ENCODE measurements around the gene GAA. TPM values are rescaled to one million over a fixed set of nuclear protein-coding genes. Genes with fewer than 3 reads are reported as not detected.

The GAA gene
- total and polyA plus RNA-seq, 12 donors, result 5.6 to 170 (median 90.5) TPM

- H3K27ac ChIP-seq, result no peak overlapping the region
- no peaks in the 10 kb centered on the region for H3K36me3 ChIP-seq (replicated peaks in 1 of 2)
- H3K4me1 ChIP-seq (replicated peaks in 1 of 2), result no peaks in the 10 kb centered on the region
- no peak for TF ChIP-seq CTCF (IDR thresholded peaks at IDR 0.05)
- no peak for TF ChIP-seq POLR2A (IDR thresholded peaks at IDR 0.05)
- WGBS, 4 donors, result 92 to 97% (median 93%) methylated on average over 9 to 17 of the region's 17 CpGs
- DNase-seq, result peak in 2 of 7 donors; percentile 4 to 6
- H3K27me3 ChIP-seq, result no peaks in the 10 kb centered on the region
- intact Hi-C loops (cut with DNase I), result no loop called here
- H3K4me3 ChIP-seq, result no peak overlapping the region
- H3K9me3 ChIP-seq (replicated peaks in 1 of 3), result no peaks in the 10 kb centered on the region
Measured at GRCh38 chr17:80122026-80122575, 20.7 kb downstream of the GAA start.

GRCh38 chr17:80122926-80123505 lies 21.6 kb downstream of the GAA start:
- peak in 1 of 7 donors; percentile 4 for DNase-seq
- no peak overlapping the region for H3K4me3 ChIP-seq
- no peak overlapping the region for H3K27ac ChIP-seq
- intact Hi-C loops (cut with DNase I), result no loop called here
- no peaks in the 10 kb centered on the region for H3K4me1 ChIP-seq (replicated peaks in 1 of 2)
- no peak for TF ChIP-seq POLR2A (IDR thresholded peaks at IDR 0.05)
- no peak for TF ChIP-seq CTCF (IDR thresholded peaks at IDR 0.05)
- H3K27me3 ChIP-seq, result no peaks in the 10 kb centered on the region
- no peaks in the 10 kb centered on the region for H3K36me3 ChIP-seq (replicated peaks in 1 of 2)
- H3K9me3 ChIP-seq (replicated peaks in 1 of 3), result no peaks in the 10 kb centered on the region
- 78 to 91% (median 83%) methylated on average over 5 to 6 of the region's 6 CpGs for WGBS, 4 donors

- Histone ChIP-seq H3K27me3 (no peaks in the 10 kb centered on the region), H3K9me3 (replicated peaks in 1 of 3) (no peaks in the 10 kb centered on the region), H3K4me1 (replicated peaks in 1 of 2) (no peaks in the 10 kb centered on the region), H3K36me3 (replicated peaks in 1 of 2) (no peaks in the 10 kb centered on the region), H3K4me3 (no peak overlapping the region), H3K27ac (no peak overlapping the region)
- peak; percentile 68 to 84 (median 81) for DNase-seq
- intact Hi-C loops (cut with DNase I), result no loop called here
- WGBS, 4 donors, result 68 to 73% (median 69%) methylated on average over 12 to 15 of the region's 15 CpGs
- TF ChIP-seq CTCF (IDR thresholded peaks at IDR 0.05) (no peak), POLR2A (IDR thresholded peaks at IDR 0.05) (no peak)
Measured at GRCh38 chr17:80123791-80124190, 22.4 kb downstream of the GAA start.

- peak in 3 of 7 donors; percentile 2 to 6 (median 5) for DNase-seq
- Histone ChIP-seq H3K4me1 (replicated peaks in 1 of 2) (no peaks in the 10 kb centered on the region), H3K27me3 (no peaks in the 10 kb centered on the region), H3K9me3 (replicated peaks in 1 of 3) (no peaks in the 10 kb centered on the region), H3K4me3 (no peak overlapping the region), H3K27ac (no peak overlapping the region), H3K36me3 (replicated peaks in 1 of 2) (no peaks in the 10 kb centered on the region)
- intact Hi-C loops (cut with DNase I), result no loop called here
- no peak for TF ChIP-seq POLR2A (IDR thresholded peaks at IDR 0.05)
- peak in 1 of 6 experiments; percentile 21 for TF ChIP-seq CTCF (IDR thresholded peaks at IDR 0.05)
- 71 to 77% (median 75%) methylated on average over 13 to 15 of the region's 15 CpGs for WGBS, 4 donors
Measured at GRCh38 chr17:80124351-80124981, 23.1 kb downstream of the GAA start.
